HG02852 (cell line): ENCODE data around the gene TTLL3.

Experiments used
- ATAC-seq: cut with Tn5 transposase; IDR thresholded peaks from one replicate; pipeline ENCODE4 v1.9.1; 2021; ENCODE audit warnings: mild to moderate bottlenecking, moderate library complexity; ENCODE audit not compliant: unreplicated experiment

Gene TTLL3

GRCh38 chr3:9780458-9780812 is 29.6 kb upstream of the TTLL3 start:
- ATAC-seq, result no peak

- no peak for ATAC-seq
Observed at GRCh38 chr3:9780910-9781309, 29.2 kb upstream of the TTLL3 start.

DNA sequence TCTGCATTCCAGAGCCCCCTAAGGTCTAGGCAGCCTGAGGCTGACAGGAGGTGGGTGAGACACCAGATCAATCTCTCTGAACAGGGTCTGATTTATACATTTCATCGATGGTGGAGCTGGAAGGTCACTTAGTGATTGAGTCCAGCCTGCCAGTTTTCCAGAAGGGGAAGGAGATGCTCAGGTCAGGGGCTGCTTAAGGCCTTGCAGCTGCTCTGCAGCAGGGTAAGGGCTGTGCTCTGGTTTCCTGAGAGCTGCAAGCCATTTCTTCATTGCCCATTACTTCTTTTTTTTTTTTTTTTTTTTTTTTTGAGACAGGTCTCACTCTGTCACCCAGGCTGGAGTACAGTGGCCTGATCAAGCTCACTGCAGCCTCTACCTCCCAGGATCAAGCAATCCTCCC is 28.5 kb upstream of the TTLL3 start:
- ATAC-seq, result no peak

- ATAC-seq, result no peak
Observed at GRCh38 chr3:9781978-9782603, 28.0 kb upstream of the TTLL3 start.

DNA sequence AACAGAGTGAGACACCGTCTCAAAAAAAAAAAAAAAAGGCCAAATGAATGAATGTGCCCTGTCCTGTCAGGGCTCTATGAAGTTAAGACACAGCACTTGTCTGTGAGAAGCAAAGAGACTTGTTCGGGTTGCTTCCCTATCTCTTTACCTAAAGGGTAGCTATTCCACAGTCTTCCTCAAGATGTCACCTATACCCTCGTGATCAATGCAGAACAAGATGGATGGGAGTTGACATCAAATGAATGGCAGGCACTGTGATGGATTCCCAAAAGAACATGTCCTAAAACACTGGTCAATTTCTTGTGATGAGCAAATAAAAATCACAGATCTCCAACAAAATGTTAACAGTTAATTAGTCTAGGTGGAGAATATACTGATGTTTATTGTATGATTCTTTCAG is 27.3 kb upstream of the TTLL3 start:
- no peak for ATAC-seq

GRCh38 chr3:9783954-9784353 is 26.1 kb upstream of the TTLL3 start:
- no peak for ATAC-seq

GRCh38 chr3:9784965-9785364 is 25.1 kb upstream of the TTLL3 start:
- no peak for ATAC-seq

DNA sequence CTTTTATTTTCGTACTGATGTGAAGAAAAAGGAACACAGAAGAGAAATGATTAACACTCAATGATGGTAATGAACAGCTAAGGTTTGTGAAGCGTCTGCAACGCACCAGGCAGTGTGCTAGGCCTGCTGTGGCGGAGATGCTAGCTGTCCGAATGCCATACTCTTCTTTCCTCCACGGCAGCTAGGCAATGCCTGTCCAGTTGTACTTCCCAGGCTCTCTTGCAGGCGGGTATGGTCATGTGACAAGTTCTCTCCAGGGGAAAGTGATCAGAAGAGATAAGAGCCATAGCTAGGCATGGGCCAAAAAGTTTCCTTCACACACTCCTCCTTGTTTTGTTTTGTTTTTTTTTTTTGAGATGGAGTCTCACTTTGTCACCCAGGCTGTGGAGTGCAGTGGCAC is 24.5 kb upstream of the TTLL3 start:
- no peak for ATAC-seq

GRCh38 chr3:9786209-9786739 is 23.8 kb upstream of the TTLL3 start:
- no peak for ATAC-seq

GRCh38 chr3:9786825-9787669 is 23.0 kb upstream of the TTLL3 start:
- ATAC-seq, result no peak

GRCh38 chr3:9787714-9788113 is 22.3 kb upstream of the TTLL3 start:
- ATAC-seq, result no peak

GRCh38 chr3:9791127-9791526 is 18.9 kb upstream of the TTLL3 start:
- no peak for ATAC-seq

DNA sequence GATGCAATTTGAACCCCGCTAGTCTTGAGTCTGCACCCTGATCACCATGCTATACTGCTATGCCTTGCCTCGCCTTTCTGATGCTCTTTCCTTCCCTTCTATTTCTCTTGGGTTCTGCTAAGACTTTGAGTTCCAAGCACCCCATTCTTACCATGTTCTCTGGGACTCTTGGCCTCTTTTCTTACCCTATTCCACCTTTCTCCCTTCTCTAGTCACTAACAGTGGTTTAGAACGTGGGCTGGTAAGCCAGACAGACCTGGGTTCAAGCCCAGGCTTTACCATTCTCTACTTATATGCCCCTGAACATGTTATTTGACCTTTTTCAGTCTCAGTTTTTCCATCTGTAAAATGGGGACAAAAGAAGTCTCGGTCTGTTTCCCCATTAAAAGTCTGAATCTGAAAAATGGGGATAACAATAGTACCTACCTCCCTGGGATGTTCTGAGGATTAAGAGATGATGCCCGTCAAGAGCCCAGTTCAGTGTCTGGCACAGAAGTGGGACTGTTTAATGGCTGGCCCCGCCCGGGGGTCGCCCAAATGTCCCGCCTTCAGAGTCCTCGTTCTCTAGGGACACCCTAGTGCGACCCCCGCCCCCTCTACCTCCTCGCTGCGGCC is 18.2 kb upstream of the TTLL3 start:
- no peak for ATAC-seq

DNA sequence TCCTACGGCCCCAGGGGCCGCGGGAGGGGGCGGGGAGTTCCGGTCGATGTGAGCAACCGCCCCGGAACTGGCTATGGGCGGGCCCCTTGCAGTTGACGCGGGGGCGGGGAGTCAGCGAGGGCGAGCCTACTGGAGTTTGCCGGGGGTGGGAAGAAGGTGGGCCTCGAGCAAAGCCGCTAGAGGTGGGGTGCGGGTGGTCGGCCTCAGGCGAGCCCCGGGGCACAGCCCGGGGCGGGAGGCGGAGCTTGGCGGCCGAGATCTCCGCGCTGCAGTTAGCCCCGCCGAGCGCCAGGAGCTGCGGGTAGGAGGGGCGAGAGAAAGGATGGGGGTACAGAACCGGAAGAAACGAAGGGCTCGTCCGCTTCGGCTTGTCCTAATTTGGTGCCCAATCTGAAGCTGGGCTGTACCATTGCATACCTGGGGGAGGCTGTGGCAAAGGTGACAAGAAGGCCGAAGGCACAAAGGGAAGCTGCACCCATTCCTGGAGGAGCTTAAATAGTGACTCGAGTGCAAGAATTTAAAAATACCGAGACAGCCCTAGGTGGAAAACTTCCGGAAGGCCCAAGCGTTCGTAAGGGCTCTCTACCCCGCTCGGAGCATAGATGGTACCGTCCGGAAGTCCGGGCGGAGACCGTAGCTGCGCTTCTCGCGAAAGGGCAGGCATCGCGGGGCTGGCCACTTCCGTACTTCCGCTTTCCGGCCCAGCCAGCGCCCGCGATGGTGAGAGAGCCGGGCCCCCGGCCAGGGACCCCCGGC is 17.5 kb upstream of the TTLL3 start, which contains the start of the genes ARPC4 and TADA3:
Gene ARPC4, plus strand, starts transcription at position 678 of the 756 bp plus-strand sequence. Its CDS starts 40 bp downstream, at position 718.
Gene TADA3, minus strand, starts transcription at position 69 of the 756 bp plus-strand sequence. CDS start 1,007 bp downstream, outside the sequence.
- ATAC-seq, result peak; percentile 79

- peak; percentile 9 for ATAC-seq
Observed at GRCh38 chr3:9793161-9793781, 16.8 kb upstream of the TTLL3 start.

DNA sequence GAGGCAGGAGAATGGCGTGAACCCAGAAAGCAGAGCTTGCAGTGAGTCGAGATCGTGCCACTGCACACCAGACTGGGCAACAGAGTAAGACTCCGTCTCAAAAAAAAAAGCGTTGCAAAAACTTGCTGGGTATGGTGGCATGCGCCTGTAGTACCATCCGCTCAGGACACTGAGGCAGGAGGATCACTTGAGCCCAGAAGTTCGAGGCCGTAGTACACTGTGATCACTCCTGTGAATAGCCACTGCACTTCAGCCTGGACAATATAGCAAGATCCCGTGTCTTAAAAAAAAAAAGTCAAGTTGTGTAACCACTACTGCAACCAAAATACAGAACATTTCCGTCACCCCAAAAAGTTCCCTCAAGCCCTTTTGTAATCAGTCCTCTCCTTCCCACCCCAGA is 15.7 kb upstream of the TTLL3 start:
- no peak for ATAC-seq

GRCh38 chr3:9795207-9795606 is 14.9 kb upstream of the TTLL3 start:
- ATAC-seq, result no peak

- ATAC-seq, result no peak
Observed at GRCh38 chr3:9797196-9797945, 12.7 kb upstream of the TTLL3 start.

DNA sequence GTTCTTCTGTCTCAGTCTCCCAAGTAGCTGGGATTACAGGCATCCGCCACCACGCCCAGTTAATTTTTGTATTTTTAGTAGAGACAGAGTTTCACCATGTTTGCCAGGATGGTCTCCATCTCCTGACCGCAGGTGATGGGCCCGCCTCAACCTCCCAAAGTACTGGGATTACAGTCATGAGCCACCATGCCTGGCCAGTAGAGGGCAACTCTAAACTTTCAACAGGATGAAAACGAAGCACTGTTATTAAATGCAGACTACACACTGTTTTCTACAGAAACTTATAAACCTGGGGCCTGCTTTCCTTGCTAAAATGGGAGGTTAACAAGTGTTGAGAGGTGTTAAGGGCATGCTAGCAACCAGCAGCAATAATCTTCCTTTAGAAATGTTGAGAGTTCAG is 9.5 kb upstream of the TTLL3 start:
- ATAC-seq, result no peak

DNA sequence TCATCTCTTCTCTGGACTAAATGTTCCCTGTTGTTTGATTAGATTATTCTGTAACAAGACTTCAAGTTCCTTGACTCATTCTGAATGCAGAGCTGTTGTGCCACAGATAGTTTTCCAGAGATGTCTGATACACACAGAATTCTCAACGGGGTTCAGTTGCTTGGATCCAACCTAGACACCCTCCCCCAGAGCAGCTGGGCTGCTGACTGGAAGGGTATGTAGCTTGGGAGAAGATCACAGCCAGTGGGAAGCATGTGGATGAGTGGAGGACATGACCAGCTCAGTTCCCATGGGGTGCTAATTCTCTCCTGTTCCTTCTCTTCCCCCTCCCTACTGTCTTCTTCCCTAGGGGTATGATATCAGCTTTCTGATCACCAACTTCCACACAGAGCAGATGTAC is 6.6 kb upstream of the TTLL3 start:
- ATAC-seq, result no peak
